ENCODE measurements around the gene KRT7.
"Not testable (repeated sequence)": the region's sequence is repeated elsewhere in the genome, so short reads cannot be mapped to it uniquely, and the experiment has no call there.

Gene KRT7

DNA sequence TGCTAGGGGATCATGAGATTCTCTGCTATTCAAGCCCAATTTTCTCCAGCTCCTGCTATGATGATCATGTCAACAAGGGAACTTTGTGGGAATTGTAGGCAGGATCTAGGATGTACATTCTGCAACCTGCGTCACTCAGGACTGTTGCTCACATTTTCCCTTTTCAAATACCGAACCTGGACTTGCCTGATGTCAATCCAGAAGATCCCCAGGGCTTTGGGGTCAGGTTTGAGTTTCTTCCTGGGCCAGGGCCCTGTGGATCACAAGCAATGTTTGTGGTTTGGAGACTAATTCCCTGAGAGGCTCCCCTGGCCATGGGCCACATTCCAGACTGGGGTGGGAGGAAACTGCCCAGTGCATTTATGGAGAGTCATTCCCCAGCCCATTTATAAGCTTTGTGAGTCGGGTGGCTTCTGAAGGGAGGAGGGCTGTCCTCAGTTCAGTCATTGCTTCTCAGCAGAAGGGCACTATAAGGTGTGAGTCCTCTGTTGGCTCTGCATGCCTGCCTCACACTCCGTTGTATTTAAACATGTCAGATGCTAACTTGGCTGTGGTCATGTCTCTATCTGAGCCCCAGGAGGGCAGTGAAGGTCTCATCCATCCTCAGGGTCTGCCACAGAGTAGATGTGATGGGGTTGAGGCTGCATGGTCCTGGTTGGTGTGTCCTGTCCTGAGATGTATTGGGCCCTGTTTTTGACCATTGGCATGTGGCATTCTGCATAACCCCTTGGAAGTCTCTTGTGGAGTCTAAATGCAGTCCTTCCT lies 47.9 kb downstream of the KRT7 start:
- no peak for DNase-seq

DNA sequence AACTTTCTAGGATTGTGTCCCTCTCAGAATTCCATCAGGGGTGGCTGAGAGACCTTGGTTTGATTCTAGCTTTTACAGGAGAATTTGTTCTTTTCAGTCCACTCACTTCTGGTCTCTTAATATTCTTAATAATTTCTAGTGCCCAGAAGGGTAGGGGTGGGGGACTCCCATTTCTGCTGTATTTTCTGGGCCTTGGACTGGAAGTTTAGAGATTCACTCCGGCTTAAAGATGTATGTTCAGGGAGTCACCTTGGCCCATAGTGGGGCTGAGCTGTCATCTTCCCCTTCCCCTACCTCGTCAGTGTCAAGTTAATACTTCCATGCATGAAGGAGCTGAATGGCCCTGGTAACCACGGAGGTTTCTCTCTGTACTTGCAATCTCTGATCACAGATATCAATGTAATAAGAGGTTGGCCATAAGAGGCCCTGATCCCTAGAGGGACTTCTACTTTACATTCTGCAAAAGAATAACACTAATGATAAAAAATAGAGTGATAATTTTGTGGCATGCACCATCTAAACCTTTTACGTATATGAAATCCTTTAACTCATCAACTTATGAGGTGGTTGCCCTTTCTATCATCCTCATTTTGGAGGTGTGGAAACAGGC lies 51.6 kb downstream of the KRT7 start:
- DNase-seq, result no peak

DNA sequence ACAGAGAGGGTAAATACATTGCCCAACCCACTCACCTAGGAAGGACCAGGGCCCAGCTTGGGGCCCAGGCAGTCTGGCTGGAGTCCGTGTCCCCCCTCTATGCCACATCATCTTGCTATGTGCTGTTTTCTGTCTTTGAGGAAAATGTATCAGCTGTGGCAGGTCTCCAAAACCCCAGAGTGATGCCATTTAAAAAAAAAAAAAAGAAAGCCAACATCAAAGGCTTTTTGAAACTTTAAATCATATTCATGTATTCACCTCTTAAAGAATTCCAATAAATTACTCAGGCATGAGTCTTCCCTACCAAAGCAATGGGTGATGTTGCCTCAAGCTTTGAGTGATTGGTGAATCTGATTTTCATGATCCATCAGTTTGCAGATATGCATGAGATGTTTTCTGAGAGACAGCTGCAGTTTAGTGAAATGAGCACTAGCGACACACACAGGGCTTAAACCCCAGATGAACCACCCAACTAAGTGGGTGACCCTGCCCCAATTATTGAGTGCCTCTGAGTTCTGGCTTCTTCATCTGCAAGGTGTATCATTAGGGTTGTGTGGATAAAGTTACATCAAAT lies 52.2 kb downstream of the KRT7 start:
- no peak for DNase-seq

DNA sequence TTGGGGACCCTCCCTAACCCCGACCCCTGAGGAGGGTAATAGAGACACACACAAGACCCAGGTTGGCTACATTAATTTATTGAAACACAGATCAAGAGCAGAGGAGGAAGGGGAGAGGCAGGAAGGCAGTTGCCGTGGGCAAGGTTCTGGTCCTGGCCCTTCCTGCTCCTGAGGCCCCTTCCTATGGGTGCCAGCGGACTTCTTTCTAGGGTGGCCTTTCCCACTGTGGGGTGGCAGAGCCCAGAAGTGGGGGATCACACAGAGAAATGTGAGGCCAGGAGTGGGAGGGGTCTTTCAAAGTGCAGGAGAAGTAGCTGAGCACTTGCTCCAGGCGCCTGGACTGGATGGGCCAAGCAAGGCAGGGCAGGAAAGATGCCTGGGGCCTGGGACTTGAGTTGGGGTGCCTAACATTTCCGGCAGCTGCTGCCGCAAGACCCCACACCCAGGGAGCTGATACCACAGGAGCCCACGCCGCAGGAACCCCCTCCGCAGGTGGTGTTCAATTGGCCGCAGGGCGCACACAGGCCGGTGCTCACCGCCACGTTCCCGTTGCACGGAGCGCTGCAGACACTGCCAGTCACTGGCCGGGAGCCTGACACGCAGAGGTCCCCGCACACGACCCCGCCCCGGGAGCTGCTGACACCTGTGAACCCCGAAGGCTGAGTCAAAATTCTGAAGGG lies 52.9 kb downstream of the KRT7 start:
- no peak for DNase-seq

DNA sequence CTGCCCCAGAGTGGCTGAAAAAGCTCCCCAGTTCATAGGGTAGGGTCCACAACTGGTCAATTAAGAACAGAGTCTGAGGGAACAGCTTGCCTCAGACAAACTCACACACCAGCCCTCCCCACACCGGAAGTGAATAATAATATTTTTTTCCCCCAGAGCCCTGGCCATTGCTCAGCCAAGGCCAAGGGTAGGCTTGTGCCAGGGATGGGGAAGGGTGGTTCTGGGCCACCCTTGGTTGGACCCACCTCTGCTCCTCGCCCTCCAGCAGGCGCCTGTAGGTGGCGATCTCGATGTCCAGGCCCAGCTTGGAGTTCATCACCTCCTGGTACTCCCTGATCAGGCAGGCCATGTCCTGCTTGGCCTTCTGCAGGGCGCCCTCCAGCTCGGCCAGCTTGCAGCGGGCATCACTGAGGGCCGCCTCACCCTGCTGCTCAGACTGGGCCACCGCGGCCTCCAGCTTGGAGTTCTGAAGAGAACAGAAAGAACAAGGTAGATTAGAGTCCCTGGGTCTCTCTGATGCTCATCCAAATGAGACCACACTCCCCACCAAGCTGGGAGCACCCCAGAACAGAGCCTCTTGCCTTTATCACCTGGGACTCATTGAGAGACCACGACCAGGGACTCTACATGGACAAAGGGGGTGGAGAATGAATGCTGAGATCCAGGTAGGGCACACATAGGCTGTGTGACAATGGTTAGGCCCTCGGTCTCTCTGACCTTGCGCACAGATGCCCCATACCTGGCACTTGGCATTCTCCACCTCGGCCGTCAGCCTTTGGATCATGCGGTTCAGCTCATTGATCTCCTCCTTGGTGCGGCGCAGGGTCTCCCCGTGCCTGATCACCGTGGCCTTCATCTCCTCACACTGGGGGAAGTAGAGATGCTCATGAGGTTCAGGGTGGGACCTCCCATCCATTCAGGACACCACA lies 54.1 kb downstream of the KRT7 start:
- DNase-seq, result not testable (repeated sequence)

DNA sequence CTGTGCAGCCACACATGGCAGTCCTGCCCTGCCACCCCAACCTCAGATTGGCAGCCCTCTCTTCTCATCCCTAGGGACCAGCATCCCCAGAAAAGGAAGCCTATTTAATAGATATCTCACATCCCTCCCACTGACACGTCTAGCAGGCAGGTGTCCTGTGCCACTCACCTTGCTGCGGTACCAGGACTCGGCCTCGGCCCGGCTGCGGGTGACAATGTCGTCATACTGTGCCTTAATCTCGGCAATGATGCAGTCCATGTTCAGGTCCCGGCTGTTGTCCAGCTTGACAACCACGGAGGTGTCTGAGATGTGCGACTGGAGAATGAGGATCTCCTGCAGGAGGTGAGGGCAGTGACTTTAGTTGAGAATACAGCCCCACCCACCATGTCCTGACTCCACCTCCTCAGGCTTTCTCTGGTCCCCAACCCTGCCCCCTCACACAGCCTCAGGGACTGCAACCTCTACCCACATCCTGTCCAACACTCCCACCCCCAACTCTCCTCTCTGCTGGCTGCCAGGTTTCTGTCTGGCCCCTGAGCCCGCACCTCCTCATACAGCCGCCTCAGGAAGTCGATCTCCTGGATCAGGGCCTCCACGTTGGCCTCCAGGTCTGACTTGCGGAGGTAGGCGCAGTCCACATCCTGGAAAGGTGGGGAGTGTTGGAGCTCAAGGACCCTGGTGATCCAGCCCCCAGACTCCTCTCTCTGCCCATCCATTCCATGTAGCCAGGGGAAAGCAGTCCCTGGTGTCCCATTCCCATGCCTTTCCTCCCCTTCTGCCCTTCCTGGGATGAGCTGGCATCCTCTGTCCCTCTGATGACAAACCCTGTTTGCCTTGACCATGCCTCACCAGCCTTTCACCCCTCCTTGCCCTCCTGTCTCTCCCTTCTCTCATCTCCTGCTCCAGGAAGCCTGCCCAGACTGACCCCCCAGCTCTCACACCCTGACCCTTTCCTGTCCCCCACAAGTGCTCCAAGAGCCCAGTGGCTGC lies 55.1 kb downstream of the KRT7 start:
- DNase-seq, result not testable (repeated sequence)

DNA sequence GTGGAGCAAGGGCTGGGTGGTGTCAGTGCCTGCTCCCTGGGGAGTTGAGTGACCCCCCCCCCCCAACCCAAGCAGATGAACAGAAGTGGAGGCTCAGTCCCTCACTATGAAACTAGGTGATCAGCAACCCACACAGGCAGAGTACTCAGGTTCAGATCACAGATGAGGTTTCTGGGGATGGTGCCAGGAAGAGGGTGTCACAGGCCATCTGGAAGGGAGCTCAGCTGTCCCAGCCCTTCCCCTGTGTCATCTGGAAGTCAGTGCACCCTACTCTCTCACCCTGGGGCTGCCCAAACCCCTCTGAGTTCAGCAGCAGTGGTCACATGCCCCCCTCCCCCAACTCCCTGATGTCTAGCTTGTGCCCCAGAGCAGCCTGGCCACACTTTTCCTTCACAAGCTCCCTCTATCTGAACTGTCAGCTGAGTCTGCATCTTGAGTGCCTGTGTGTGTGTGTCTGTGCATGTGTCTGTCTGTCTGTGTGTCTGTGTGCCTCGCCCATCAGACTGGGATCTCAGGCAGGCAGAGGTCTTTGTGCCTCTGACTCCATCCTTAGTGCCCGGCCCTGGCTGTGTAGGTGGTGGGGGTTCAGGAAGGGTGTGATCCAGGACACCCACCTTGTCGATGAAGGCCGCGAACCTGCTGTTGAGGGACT lies 57.6 kb downstream of the KRT7 start:
- not testable (repeated sequence) for DNase-seq

DNA sequence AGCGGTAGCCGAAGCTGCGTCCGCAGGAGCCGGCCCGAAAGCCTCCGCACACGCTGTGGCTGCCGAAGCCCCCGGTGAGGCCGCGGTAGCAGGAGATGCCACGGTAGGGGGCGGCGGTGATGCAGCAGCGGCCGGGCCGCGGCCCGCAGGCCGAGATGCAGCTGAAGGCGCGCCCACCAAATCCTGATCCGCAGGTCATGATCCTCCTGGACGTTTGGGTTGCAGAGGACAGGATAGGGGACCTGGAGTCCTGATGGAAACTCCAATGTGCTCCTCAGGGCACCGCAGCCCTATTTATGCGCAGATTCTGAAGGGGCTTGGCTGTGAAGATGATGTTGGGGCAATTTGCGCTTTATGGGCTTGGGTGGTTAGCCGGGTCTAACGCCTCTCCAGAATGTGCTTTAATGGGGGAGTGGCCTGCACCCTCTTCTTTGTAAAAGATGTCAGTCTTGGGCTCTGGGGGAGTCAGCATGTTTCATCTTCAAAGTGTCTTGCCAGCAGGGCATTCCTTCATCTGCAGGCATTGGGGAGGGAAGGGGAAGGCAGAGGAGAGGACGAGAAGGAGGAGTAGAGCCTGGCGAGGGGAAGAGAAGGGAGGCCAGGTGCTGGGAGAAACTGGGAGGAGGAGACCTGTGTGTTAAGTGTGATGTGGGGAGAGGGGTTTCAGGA lies 58.4 kb downstream of the KRT7 start, which contains the start of gene KRT81:
KRT81 (minus strand) TSS at position 268 of the 669 bp plus-strand sequence; CDS start at position 199, 69 bp downstream.
- no peak for DNase-seq

DNA sequence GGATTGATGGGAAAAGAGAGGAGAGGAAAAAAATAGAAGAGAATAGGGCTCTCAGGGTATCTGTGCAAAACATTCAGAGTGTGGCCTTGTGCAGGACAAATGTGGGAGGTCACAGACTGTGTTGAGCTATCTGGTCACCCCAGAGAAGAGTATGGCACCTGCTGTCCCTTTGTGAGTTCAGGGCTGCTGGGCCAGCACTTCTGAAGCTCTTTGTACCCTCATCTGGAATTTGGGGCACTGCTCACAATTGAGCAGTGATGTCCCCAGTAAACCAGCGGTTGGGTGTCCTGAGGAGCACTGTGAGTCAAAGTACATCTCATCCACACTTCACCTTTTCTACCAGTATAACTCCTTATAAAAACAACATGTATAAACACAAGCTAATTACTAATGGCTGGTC lies 60.9 kb downstream of the KRT7 start:
- no peak for DNase-seq

DNA sequence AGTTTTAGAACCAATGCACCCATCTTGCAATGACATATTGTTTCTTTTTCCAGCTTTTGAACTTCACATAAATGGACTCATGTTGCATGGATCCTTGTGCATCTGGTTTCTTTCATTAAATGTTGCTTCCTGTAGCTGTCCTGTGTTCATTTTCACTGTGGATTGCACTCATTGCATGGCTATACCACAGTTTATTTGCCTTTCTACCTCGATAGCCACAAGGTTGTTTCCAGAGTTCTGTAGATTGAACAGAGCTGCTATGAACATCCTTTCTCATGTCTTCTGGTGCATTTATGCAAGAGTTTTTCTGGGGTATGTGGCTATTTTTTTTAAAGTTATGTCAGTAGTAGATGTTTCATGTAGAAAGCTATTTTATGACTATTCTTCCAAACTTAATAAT lies 61.8 kb downstream of the KRT7 start:
- DNase-seq, result no peak

DNA sequence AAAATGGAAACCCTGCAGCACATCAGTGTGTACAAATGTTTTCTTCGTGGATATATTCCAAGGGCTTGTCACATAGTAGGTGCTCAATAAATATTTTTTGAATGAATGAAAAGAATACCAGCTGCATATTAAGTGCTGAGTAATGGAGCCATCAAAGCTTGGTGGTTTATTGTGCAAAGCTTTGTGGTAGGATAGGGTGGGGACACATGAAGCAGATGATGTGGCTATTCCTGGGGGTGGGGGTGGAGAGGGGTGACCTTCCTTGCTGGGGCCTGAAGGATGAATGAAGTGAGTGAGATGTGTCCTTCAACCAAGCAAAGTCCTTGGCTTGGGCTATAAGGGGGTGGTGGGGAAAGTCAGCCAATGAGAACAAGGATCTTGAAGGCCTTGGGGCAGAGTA lies 62.6 kb downstream of the KRT7 start:
- DNase-seq, result no peak

DNA sequence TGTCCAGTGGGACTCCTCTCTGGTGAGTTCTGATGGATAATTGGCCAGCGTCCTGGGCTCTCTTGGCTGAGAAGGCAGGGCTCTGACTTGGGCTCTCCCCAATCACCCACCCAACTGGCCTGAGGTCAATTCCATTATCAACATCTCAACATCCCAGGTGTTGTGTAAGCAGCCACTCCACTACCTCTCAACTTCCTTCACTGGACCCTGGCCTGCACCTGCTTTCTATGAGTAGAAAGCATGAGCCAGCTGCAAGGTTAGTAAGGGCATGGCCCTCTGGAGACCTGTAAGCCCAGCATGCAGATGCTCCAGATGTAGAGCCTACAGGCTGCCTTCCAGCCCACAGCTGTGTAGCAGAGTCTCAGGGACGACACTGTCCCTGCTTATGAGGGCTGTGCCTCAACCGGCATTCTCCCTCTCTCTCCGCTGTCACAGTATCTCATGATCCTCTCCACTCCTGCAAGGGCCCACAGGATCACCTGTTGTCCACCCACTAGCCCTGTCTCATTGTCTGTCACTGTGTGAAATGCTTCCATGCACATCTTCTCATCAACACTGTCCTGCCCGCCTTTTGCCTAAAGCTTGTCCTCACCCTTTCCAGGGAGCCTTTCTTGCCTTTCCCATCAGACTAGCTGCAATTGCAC lies 63.7 kb downstream of the KRT7 start:
- DNase-seq, result no peak
